ENCODE data around the gene TSPAN9.

- TF ChIP-seq CREBBP (IDR thresholded peaks at IDR 0.05; ENCODE audit: low read depth, low read length) (no peak), CHD2 (IDR thresholded peaks at IDR 0.05; ENCODE audit: low read depth, low read length) (no peak), HDAC2 (IDR thresholded peaks at IDR 0.05) (no peak), SNRNP70 (optimal IDR thresholded peaks at IDR 0.05; ENCODE audit: low read depth, low read length) (no peak)
Measured at GRCh38 chr12:3135522-3136461, 58.6 kb downstream of the TSPAN9 start.

Data from K562 (cell line).